GM18517 (cell line): ENCODE results near the gene DUSP15.

Source experiments
- ATAC-seq: cut with Tn5 transposase; IDR thresholded peaks from one replicate; pipeline ENCODE4 v1.9.1; 2021; ENCODE audit warnings: mild to moderate bottlenecking, moderate library complexity; ENCODE audit not compliant: unreplicated experiment

Gene DUSP15

DNA sequence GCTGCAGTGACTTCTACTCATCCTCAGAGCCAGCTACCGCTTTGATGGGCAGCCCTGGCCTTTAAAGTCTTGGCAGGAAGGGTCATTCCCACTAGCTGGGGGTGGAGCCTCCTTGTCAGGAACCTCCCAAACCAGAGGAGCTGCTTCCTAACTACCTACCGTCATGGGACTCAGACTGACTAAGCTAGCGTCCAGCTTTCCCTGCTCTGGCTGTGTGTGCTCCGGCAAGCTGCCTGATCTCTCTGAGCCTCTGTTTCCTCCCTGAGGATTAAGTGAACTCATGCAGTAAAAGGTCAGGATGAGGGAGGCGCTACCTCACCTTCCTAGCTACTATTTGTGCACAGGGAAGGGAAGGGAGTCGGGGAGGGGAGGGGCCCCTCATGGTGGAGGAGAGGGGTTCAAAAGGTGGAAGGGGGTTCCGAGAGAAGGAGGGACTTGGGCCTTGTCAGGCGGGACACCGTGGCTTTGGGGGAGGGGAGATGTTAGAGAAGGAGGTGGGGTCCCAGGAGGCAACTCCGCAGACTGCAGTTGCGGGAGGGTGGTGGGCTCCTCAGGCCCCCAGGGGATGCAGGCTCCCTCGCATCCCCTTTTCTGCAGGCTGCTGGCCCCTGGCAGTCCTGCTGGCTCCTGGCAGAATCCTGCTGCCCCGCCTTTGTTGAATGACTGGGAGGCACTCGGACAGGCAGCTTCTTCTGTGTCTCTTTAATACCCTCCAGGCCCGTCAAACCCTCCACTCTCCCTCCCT lies 9.8 kb downstream of the DUSP15 start:
- no peak for ATAC-seq

DNA sequence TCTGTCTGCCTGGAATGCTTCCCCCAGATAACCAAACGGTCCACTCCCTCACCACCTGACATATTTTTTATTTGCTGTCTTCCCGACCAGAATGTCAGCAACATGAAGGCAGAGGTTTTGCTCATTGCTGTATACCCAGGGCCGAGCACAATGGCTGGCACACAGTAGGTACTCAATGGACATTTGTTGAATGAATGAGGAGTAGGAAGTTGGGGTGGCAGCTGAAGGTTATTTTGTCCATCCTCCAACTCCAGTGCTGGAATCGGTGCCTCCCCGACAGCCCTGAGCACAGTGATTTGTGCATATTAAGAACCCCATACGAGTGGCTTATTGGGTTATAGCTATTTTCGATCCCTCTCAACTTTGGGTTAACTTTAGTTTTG lies 10.3 kb downstream of the DUSP15 start:
- no peak for ATAC-seq

GRCh38 chr20:31859266-31859997 lies 10.9 kb downstream of the DUSP15 start:
- ATAC-seq: no peak

- ATAC-seq: no peak
These were observed 11.6 kb downstream of the DUSP15 start for GRCh38 chr20:31858760-31859083.

DNA sequence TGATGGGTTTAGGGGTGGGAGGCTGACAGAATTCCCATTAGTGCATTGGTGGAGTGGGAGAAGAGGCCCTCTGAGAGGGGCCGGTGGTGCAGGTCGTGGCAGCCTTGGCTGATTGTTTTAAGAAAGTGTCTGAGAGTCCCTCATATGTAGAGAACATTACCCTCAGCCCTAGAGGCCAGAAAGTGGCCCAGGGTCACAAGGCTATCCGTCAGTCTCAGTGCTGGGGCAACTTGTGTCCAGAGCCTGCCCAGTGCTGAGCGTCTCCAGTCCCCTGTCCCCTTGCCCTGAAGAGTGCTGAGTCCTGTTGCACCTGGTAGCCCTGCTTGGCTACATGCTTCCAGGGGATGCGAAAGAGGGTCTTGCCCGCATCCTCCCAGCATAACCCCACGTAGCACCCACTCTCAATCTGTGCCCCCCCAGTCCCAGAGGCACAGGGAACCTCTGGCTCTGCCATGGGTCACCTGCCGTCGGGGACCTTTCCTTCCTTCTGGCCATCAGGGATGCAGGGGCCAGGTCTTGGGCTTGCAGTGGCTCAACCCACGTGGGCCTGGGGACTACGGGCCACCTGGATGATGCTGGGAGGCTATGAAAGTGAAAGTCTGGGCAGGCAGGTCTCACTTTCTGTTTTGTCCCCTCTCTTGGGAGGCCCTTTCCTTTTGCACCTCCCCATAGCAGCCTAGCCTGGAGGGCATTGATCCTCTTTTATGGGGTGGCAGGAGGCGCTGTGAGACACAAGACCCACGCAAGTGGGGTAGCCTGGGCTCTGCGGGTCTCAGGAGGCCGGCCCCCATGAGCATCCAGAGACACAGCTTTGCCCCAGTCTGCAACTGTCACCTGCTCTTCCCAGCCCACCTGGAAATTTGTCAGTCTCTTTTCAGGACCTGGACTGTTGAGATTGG lies 12.2 kb downstream of the DUSP15 start:
- ATAC-seq: peak; percentile 49

GRCh38 chr20:31856516-31856915 lies 13.8 kb downstream of the DUSP15 start:
- no peak for ATAC-seq

DNA sequence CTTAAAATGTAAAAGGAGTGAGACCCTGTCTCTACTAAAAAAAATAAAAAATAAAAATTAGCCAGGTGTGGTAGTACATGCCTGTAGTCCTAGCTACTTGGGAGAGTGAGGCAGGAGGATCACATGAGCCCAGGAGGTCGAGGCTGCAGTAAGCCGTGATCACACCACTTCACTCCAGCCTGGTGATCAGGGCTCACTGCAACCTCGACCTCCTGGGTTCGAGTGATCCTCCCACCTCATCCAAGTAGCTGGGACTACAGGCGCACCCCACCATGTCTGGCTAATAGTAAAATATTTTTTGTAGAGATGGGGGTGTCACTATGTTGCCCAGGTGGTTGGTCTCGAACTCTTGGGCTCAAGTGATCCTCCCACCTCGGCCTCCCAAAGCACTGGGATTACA lies 16.8 kb downstream of the DUSP15 start:
- no peak for ATAC-seq

DNA sequence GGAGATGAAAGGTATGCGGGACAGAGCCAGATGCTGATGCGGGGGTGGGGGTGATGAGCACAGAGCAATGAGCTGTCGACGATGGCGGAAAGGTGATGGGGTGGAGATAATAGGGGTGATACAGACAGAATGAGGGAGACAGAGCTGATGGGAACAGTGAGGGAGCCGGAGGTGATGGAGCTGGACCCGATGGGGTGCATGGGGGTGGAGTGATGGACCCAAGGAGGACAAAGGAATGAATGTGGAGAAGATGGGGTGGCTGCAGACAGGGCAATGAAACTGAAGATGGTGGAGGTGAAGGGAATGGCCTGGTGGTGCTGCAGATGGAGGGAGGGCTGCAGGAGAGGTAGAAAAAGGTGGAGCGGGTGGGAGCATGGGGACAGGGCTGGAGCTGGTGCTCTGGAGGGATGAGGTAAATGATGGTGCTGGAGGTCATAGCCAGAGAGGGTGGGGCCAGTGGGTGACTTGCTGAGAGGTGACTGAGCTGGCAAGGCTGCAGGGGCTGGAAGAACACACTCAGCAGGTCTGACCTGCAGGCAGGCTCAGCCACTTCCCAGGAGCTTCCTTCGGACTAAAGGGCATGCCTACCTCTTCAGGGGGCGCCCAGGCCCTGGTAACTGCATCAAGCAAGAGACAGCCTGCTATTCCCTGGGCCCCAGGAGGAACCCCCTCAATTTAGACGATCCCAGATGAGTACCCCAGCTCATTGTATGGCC lies 18.9 kb downstream of the DUSP15 start:
- no peak for ATAC-seq

- ATAC-seq: no peak
These were observed 20.9 kb downstream of the DUSP15 start for GRCh38 chr20:31849306-31849930.

GRCh38 chr20:31848088-31848999 lies 22.0 kb downstream of the DUSP15 start:
- ATAC-seq: no peak

GRCh38 chr20:31846793-31847138 lies 23.6 kb downstream of the DUSP15 start:
- ATAC-seq: no peak

DNA sequence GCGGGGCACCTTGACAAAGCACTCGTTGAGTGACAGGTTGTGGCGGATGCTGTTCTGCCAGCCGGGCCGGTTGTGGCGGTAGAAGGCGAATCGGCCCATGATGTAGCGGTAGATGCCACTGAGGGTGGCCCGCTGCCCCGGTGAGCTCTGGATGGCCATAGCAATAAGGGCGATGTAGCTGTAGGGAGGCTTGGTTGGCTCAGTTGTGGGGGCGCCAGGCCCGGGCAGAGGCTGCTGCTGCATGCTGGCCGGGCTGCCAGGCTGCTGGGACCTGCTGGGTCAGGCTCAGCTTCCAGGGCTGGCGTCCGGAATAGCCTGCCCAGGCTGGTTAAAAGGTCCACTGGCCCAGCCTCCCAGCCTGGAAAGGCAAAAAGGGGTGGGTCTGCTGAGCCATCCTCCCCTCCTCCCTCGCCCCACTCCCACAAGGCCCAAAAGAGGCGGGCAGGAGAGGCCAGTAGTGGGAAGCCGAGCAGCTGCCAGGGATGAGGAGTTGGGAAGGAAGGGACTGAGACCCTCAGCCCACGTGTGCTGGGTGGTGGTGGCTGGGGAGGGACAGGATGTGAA lies 24.9 kb downstream of the DUSP15 start, which contains the start of gene FOXS1:
FOXS1 (minus strand) TSS at position 305 of the 564 bp plus-strand sequence; CDS start at position 243, 62 bp downstream.
- no peak for ATAC-seq

DNA sequence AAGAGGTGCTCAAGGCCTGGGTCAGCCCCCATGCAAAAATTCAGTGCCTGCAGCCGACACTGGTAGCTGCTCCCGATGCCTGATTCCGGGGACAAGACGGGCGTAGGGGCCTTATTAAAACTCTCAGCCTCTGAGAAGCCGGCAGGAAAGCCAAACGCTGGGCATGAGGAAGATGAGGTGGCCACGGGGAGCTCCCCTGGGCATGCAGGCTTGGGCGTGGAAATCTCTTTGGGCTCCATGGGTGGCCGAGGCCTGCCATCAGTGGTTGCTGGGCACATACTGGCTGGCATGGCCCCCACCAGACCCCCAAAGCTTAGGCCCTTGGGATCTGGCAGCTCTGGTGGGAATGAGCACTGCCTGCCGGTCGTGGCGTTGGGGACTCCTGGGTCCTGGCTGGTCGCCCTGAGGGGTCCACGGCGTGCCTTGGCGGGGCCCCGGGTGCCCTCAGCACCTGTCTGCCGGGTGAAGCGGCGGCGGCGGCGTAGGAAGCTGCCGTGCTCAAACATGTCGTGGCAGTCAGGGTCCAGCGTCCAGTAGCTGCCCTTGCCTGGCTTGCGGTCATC lies 25.5 kb downstream of the DUSP15 start:
- no peak for ATAC-seq

- ATAC-seq: no peak
These were observed 26.4 kb downstream of the DUSP15 start for GRCh38 chr20:31843881-31844280.

DNA sequence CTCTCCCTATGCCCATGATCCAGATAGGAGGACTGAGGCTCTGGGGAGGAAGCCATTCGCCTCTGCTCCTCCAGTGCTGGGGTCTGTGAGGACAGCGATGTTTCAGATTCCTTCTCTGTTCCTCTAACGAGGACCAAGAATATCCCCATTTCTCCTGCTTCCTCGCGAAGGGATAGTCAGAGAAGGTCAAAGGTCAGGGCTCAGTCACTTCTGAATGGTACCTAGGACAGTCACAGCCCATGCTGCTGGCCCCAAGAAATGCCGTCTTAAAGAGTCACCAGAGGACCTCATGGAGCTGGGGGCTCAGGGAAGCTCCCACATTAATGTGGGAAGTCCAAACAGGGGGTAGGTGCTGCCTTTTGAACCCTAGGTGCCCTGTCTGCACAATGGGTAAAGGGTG lies 27.0 kb downstream of the DUSP15 start:
- no peak for ATAC-seq

DNA sequence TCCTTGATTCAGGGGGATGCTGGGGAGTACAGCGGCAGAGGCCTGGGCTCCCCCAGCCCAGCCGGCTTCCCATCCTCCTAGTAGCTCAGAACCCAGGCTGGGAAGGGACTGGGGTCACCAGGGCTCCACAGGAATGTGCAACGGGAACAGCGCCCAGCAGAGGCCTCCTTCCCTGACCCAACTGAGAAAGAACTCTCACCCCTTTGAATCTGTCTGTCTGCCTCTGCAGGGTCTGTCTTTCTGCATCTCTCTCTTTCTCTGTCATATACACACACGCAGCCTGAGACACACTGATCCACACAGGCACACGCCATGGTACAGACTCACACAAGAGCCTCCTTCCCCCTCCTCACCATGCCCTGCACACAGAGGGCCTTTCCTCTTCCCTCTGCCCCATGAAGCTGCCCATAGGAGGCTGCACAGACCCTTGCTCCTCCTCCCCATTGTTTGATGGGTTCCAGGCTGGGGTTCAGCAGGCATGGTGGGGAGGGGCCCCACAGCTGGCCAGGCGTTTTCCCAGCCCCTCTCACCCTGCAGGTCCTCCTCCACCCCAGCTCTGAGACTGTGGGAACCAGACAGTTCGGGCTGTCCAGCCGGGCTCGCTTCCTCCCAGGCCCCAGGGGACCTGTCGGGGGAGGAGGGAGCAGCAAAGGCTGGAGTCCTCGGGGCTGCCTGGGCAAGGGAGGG lies 27.7 kb downstream of the DUSP15 start:
- ATAC-seq: no peak

GRCh38 chr20:31841928-31842327 lies 28.4 kb downstream of the DUSP15 start:
- no peak for ATAC-seq
